Activated naive CD4-positive, alpha-beta T cell treated with Interleukin-2 at 50 U/mL for 16 hours (primary cell): Measurements from ENCODE around the gene GLCE.
"Not testable (repeated sequence)": the region's sequence is repeated elsewhere in the genome, so short reads cannot be mapped to it uniquely, and the experiment has no call there.

Source experiments
- DNase-seq: peaks from one replicate; pipeline ENCODE4 v3.0.0-alpha.2; 2020

GLCE gene

GRCh38 chr15:69277316-69277715 is 116.9 kb downstream of the GLCE start:
- no peak for DNase-seq

DNA sequence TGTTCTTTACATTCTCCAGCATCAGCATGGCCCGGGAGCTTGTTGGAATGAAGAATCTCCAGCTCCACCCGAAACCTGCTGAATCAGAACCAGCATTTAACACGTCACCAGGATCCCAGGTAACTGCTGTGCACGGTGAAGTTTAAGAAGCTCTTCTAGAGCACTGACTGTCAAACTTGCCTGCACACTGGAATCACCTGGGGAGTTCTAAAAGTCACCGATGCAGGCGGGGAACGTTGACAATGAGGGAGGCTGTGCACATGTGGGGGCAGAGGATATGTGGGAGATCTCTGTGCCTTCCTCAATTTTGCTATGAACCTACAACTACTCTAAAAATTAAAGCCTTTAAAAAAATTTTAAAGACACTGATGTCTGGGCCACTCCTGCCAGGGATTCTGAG is 119.2 kb downstream of the GLCE start:
- DNase-seq: no peak

GRCh38 chr15:69280783-69281182 is 120.3 kb downstream of the GLCE start:
- DNase-seq: no peak

- no peak for DNase-seq
Observed at GRCh38 chr15:69282104-69282743, 121.8 kb downstream of the GLCE start.

DNA sequence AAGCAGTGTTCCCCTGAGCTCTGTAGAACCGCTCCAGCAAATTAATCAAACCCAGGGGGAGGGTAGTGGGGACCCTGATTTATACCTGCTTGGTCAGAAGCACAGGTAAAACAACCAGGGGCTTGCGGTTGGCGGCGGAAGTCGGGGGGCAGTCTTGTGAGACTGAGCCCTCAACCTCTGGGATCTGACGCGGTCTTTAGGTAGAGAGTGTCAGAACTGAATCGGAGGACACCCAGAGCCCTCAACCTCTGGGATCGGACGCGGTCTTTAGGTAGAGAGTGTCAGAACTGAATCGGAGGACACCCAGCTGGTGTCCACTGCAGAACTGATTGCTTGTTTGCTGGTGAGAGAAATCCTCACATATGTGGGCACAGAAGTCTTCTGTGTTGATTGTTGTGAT is 125.4 kb downstream of the GLCE start:
- no peak for DNase-seq

GRCh38 chr15:69288011-69288410 is 127.6 kb downstream of the GLCE start:
- DNase-seq: no peak

DNA sequence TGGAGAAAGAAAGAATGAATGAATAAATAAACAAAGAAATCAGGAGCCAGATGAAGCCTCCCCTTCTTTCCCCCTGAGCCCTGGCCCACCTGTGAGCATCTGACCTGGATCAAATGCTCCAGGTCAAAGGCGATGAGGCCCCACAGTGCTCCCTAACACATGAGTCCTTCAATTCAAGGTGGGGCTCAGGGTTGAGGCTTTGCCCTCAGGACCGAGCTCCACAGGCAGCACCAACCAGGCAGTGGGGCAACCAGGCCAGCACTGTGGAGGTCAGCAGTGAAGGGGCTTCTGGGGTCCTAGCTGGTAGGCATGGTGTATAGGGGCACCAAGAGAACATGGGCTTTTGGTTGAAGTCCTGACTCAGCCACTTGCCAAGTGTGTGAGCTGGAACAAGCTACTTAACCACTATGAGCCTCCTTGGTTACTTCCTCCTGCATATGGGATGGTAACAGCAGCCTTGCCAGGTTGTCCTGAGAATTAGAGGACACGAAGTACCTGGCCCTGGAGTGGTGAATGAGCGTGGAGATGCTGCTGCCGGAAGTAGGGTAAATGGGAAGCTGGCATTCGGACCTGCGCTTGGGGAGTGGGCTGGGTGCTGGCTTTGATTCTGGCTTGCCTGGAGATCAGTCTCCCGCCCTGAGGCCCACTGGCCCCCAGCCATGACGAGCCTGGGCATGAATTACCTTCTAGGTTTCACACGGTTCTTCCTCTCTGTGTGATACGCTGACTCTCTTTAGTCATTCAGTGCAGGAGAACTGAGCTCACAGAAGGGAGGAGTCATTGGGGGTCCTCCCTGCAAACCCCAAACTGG is 128.3 kb downstream of the GLCE start:
- DNase-seq: no peak

DNA sequence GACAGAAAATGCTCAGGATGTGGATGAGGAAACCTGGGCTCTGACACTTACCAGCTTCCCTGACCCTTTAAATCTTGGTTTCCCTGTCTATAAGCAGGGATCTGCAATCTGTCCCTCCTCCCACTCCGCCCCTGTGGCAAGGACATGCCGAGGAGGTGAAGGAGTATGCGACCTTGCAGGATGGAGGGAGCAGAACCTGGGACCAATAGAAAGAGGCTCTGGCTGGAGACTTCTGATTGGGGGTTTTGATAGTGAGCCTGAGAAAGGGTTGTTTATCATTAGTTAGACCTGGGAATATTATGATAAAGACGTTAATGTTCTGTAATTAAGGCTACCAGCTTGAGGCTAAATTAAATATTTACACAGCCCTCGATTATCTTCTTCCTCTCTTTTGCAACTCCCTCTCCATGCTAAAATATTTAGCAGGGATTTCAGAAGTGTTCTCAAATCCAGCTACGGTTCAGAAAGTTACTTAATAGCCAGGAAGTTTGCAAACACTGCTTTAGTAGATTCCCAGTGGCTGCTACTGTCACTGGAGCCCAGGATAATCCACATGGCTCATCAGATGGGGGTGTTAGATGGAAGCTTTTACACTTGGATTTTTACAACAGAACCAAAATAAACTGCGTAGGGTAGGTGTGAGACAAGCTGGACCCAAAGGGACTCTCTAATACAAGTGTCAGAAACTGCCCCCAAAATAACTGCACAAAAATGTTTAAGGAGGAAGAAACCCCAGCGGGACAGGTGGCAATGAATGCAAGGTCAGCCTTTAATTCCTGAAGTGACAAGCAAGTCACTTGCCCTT is 129.1 kb downstream of the GLCE start:
- no peak for DNase-seq

DNA sequence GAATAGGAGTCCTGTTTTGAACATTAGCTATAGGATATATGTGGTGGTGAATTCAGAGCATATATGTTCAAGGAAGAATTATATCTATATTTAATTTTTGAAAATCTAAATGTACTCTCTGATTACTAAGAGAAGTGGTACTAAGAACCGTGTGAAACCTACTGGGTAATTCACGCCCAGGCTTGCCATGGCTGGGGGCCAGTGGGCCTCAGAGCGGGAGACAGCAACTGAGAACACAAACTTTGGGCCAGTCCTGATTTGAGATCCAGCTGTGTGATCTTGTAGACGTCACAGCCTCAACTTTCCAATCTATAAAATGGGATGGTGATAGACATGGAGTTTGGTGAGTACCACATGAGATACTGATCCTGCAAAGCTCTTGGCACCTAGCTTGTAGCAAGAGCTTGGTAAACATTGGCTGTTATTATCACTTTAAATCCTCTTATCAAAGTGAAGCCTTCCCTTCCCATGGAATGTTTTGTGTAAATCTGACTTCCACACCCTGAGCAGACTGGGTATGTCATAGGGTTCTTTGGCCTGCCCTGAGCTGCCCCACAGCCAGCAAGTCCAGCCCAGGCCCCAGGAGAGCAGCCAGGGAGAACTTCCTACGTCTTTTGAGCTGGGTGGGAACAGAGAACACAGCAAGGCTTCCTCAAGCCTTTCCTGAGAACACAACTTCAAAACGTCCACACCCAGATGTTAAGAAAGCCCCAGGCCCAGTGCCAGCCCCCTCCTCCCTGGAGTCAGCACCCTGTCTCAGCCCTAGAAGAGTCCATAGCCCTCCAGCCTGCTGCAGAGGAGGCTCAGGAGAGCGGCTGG is 130.1 kb downstream of the GLCE start:
- no peak for DNase-seq

- not testable (repeated sequence) for DNase-seq
Observed at GRCh38 chr15:69291651-69292050, 131.2 kb downstream of the GLCE start.

DNA sequence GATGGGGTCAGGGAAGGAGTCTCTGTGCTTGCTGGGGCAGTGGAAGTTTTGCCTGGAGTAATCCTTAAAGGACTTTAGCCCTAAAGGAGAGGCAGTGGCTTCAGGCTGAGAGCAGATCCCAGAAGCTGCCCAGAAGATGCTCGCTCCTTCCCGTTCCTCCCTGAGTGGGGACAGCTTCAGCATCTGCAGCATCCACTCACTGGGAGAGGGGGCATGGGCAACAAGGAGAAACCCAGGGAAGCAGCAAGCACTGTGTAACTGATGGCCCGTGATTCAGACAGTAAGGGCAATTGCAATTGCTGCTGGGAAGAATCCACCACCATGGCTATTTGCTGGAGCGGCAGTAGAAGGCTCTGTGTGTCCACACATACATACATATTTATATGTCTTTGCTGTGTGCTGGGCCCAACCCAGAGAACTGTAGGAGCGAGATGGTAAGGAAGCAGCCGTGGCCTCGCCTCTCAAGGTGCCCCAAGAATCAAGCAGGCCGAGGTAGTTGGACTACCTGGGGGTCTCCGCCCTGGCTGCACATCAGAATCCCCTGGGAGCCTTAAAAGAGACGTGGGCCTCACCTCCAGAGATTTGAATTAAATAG is 132.5 kb downstream of the GLCE start:
- no peak for DNase-seq

GRCh38 chr15:69293741-69294615 is 133.5 kb downstream of the GLCE start:
- no peak for DNase-seq

DNA sequence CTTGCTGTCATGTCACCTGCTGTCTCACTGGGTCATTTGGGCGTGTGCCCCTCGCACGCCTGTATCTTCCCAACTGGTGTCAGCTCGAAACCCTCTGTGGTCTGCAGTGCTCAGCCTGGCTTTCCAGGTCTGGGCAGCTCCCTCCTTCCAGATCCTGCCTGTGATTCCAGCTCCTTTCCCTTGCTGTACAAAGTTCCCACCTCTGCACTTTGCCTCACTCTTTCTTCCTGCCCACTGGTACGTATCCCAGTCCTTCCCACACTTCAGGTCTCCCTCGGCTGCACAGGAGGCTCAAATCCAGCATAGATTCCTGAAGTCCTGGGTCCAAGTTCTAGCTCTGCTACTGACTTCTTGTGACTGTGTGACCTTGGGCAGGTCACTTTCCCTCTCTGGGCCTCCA is 136.2 kb downstream of the GLCE start:
- no peak for DNase-seq

DNA sequence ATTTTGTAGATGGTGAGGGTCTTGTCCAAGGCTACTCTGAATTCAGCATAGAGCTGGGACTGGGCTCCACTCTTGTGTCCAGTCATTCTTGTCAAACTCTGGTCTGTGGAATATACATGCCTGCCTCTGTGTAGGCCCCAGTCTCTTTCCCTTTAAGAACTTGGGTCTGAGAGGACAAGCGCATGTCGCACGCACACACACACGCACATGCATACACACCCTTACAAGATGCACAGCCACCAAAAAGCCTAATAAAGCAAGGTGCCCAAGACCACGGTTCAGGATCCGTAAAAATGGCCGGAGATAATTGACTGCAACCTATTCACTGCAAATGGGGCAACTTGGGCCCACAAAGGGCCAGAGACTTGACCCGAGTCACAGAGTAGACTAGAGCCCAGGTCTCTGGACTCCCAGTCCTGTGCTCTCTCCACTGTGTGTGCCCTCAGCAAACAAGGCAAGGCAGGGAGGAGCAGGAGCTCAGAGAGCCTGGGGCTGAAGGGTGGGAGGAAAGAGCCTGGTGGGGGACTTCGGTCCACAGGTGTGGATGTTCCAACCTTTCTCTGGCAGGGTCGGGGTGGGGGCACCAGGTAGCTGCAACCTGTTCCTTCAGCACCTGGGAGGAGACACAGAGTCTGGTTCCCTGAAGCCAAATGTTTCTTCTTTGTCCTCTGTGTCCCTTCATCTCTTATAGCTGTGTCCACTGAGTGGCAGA is 137.4 kb downstream of the GLCE start:
- no peak for DNase-seq

DNA sequence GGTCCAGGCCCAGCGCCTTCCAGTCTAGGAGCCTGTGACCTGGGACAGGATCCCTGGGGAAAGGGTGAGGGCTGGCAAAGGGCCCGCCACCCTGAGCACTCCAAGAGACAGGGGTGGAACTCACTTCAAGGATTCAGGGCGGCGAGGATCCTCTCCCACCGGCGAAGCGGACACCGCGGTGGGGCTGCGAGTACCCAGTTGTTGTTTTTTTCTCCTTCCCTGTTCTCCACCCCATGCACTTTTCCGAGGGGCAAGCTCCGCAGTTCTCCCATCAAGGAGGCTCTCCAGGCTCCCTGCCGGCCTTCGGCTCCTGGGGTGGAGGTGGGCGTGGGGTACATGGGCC is 137.9 kb downstream of the GLCE start:
- DNase-seq: no peak

DNA sequence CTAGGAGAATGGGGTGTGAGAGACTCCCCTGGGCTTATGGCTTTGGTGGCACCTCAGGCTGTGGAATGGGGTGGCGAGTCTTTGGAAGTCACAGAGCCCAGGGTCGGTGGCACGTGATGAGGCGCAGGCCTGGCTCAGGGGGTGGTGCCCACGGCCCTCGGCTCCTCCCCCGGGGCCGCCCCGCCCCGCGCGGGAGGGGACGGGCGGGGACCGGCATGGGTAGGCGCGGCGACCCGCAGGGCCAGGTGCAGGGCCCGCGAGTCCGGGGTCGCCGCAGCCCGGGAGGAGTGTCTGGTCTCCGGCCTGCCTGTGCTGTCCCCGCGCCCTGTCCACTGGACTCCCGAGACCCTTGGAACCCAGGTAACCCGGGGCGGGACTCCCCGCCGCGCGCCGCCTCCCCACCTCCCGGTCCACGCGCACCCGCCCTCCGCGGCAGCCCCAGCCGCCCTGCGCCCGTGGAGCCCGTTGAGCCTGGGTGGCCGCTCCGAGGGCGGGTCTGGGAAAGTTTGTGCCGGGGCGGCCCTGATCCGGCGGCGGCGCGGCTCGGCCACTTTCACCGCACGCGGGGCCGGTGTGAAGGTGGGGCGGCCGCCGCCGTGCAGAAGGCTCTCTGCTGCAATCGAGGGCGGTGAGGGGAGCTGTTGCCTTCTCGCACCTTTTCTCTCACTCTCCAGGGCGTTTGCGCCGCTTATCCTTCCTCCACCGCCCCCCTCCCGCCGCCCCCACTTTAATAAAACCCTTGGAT is 138.4 kb downstream of the GLCE start, which contains the start of gene PAQR5:
Gene PAQR5, plus strand, starts transcription at position 216 of the 745 bp plus-strand sequence. CDS start 61,169 bp downstream, outside the sequence.
- no peak for DNase-seq

- no peak for DNase-seq
Observed at GRCh38 chr15:69299451-69299886, 139.0 kb downstream of the GLCE start.

GRCh38 chr15:69299943-69300588 is 139.6 kb downstream of the GLCE start:
- DNase-seq: no peak

DNA sequence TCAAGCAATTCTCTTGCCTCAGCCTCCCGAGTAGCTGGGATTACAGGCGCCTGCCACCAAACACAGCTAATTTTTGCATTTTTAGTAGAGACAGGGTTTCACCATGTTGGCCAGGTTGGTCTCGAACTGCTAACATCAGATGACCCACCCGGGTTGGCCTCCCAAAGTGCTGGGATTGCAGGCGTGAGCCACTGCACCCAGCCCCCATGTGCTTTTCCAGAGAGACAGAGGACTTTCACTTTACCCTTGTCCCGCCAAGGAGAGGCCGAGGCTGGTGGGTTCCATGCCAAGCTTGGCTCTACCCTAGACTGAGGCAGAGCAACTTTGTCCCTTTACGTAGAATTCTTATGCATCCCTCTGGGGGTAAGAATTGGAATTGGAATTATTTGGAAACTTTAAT is 140.7 kb downstream of the GLCE start:
- DNase-seq: not testable (repeated sequence)
